ENCODE measurements around the gene TWNK.

Gene TWNK

DNA sequence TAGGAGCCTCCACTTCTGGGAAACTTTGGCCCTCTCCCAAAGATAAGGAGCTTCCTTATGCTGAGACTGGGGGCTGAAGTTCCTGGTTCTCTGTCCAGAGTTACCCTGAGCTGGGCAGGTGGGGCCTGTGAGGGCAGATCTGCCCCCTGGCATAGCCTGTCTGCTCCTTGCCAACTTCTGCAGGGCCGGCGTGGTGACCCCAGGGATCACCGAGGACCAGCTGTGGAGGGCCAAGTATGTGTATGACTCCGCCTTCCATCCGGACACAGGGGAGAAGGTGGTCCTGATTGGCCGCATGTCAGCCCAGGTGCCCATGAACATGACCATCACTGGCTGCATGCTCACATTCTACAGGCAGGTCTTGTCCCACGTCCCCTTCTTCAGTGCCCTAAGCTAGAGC lies 48.0 kb downstream of the TWNK start:
- peaks cover 43 to 60% (median 57%) of the 10 kb centered on the region in 3 donors for H3K36me3 ChIP-seq
- TF ChIP-seq, protein P1, sequence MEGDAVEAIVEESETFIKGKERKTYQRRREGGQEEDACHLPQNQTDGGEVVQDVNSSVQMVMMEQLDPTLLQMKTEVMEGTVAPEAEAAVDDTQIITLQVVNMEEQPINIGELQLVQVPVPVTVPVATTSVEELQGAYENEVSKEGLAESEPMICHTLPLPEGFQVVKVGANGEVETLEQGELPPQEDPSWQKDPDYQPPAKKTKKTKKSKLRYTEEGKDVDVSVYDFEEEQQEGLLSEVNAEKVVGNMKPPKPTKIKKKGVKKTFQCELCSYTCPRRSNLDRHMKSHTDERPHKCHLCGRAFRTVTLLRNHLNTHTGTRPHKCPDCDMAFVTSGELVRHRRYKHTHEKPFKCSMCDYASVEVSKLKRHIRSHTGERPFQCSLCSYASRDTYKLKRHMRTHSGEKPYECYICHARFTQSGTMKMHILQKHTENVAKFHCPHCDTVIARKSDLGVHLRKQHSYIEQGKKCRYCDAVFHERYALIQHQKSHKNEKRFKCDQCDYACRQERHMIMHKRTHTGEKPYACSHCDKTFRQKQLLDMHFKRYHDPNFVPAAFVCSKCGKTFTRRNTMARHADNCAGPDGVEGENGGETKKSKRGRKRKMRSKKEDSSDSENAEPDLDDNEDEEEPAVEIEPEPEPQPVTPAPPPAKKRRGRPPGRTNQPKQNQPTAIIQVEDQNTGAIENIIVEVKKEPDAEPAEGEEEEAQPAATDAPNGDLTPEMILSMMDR (IDR thresholded peaks at IDR 0.05), result no peak
- H3K27ac ChIP-seq, result no peak overlapping the region
- H3K4me1 ChIP-seq, result peaks cover 0 to 32% (median 20%) of the 10 kb centered on the region in 4 donors
- no peak for DNase-seq
- intact Hi-C loops (cut with DNase I; ENCODE audit: low total_unique reads), result no loop called here
- H3K4me3 ChIP-seq, result no peak overlapping the region
- H3K9me3 ChIP-seq, result no peaks in the 10 kb centered on the region
- peaks cover 0 to under 1% of the 10 kb centered on the region in 2 donors for H3K27me3 ChIP-seq

DNA sequence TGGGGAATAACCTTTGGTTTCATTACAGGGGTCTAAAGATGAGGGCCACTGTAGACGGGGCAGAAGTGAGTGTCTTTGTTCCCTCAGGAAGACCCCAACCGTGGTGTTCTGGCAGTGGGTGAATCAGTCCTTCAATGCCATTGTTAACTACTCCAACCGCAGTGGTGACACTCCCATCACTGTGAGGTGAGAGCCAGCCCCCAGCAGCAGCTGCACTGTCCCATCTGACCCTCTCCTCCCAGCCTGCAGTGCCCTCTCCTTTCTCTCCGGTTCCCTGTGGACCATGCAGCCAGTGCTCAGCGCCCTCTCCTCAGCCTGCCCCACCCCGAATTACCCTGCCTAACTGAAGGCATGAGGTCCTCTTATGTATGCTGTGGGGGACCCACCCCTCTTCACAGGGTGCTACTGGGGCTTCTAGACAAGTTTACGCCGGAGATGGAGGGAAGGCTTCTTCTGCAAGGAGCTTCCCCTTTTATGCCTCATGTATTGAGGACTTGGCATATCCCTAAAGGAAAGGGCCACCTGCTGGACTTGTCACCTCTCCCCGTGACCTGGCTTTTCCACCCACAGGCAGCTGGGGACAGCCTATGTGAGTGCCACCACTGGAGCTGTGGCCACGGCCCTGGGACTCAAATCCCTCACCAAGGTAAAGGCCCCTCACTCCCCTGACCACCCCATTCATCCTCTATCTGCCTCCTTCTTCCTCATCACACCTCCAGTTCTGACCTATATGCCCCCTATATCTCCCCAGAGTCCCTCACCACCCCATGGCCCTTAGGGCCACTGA lies 48.8 kb downstream of the TWNK start:
- H3K36me3 ChIP-seq, result peaks cover 43 to 60% (median 57%) of the 10 kb centered on the region in 3 donors
- no peak overlapping the region for H3K4me3 ChIP-seq
- peaks cover 0 to 26% (median 18%) of the 10 kb centered on the region in 4 donors for H3K4me1 ChIP-seq
- intact Hi-C loops (cut with DNase I; ENCODE audit: low total_unique reads), result no loop called here
- no peaks in the 10 kb centered on the region for H3K27me3 ChIP-seq
- no peak overlapping the region for H3K27ac ChIP-seq
- H3K9me3 ChIP-seq, result no peaks in the 10 kb centered on the region
- TF ChIP-seq, protein P1 (IDR thresholded peaks at IDR 0.05), result no peak
- no peak for DNase-seq

DNA sequence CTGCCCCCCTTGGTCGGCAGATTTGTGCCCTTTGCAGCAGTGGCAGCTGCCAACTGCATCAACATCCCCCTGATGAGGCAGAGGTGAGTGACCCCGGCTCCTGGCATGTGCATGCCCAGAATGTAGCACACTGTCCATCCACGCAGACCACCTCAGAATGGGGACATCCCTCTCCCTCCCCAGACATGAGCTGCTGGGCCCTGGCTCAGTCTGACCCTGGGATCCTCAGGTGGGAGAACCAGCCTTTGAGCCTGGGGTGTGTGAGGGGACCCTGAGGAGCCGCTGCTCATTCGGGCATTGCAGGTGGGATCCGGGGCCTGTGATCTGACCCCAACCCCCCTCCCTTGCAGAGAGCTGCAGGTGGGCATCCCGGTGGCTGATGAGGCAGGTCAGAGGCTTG lies 49.4 kb downstream of the TWNK start:
- no peak overlapping the region for H3K27ac ChIP-seq
- DNase-seq, result no peak
- H3K9me3 ChIP-seq, result no peaks in the 10 kb centered on the region
- no peak overlapping the region for H3K4me3 ChIP-seq
- intact Hi-C loops (cut with DNase I; ENCODE audit: low total_unique reads), result no loop called here
- H3K4me1 ChIP-seq, result peaks cover 0 to 31% (median 22%) of the 10 kb centered on the region in 4 donors
- peaks cover 43 to 60% (median 57%) of the 10 kb centered on the region in 3 donors for H3K36me3 ChIP-seq
- no peaks in the 10 kb centered on the region for H3K27me3 ChIP-seq
- TF ChIP-seq, protein P1 (IDR thresholded peaks at IDR 0.05), result no peak

DNA sequence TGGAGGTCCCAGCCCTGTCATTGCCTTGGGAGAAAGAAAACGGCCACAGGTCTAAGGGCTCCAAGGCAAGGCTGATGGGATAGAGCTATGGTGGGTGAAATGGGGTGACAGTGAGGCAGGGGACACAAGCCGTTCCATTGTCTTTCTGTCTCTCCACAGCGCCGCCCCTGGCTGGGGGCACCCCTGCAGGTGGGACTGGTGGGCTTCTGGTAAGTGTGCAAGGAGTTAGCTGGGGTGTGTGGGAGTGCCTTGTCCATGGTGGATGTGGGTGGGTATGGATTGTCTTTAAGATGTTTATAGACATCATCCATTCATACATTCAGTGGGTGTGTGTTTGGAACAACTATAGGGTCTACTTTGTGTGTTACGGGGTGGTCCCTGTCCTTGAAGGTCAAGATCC lies 51.1 kb downstream of the TWNK start:
- no peak for DNase-seq
- Histone ChIP-seq H3K27ac (no peak overlapping the region), H3K4me1 (peaks cover 0 to 36% (median 25%) of the 10 kb centered on the region in 4 donors), H3K9me3 (no peaks in the 10 kb centered on the region), H3K36me3 (peaks cover 43 to 60% (median 57%) of the 10 kb centered on the region in 3 donors), H3K27me3 (no peaks in the 10 kb centered on the region), H3K4me3 (no peak overlapping the region)
- intact Hi-C loops (cut with DNase I; ENCODE audit: low total_unique reads), result no loop called here
- TF ChIP-seq, protein P1 (IDR thresholded peaks at IDR 0.05), result no peak

DNA sequence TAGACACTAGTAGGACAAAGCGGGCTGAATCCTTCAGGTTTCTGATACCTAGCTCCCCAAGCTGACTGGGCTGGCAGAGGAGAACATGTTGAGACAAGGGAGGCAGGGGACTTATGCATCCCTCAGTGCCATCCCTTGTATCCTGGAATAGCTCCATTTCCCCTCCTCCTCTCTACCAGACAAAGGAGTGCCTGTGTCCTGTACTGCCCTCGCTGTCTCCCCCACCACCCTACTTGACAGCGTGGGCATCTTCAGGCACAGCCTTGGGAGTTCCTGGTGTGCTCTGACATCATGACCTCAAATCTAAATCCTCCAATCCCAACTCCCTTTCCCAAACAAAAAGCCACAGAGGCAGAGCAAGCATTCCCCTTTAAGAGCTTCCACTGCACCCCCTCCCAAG lies 52.7 kb downstream of the TWNK start:
- intact Hi-C loops (cut with DNase I; ENCODE audit: low total_unique reads), result no loop called here
- TF ChIP-seq, protein P1 (IDR thresholded peaks at IDR 0.05), result no peak
- peaks cover 0 to 32% (median 18%) of the 10 kb centered on the region in 4 donors for H3K4me1 ChIP-seq

More for the DNA sequence above, 52.7 kb downstream of the TWNK start:
- Histone ChIP-seq H3K9me3 (no peaks in the 10 kb centered on the region), H3K27ac (no peak overlapping the region), H3K4me3 (no peak overlapping the region), H3K27me3 (no peaks in the 10 kb centered on the region), H3K36me3 (peaks cover 39 to 52% (median 50%) of the 10 kb centered on the region in 3 donors)
- no peak for DNase-seq
